Measurements from ENCODE around the gene CHD9NB. TPM values are rescaled to one million over a fixed set of nuclear protein-coding genes. Genes with fewer than 3 reads are reported as not detected.

CHD9NB gene
- total and polyA plus RNA-seq, 2 experiments from 2014 or later, result 0.20 to 0.22 TPM

GRCh38 chr16:53099318-53100130 lies 46.8 kb upstream of the CHD9NB start:
- peaks cover 35% of the 10 kb centered on the region for H3K4me1 ChIP-seq (ENCODE audit: insufficient read depth)
- H3K9me2 ChIP-seq (ENCODE audit: insufficient read depth), result no peaks in the 10 kb centered on the region
- no peaks in the 10 kb centered on the region for H3K36me3 ChIP-seq (ENCODE audit: low read depth)
- no peaks in the 10 kb centered on the region for H3K9me3 ChIP-seq (ENCODE audit: low read depth)
- TF ChIP-seq EZH2phosphoT487 (IDR thresholded peaks at IDR 0.05; ENCODE audit: insufficient read depth, low read depth) (no peak), EZH2 (IDR thresholded peaks at IDR 0.05; ENCODE audit: insufficient read depth, poor library complexity, severe bottlenecking) (no peak)
- WGBS, 2 experiments (ENCODE audit: low coverage in 1 of 2, low lambda C conversion rate in 2 of 2, missing lambda C conversion rate in 2 of 2), result 2 to 5% methylated on average over 21 to 26 of the region's 26 CpGs
- no peaks in the 10 kb centered on the region for H4K20me1 ChIP-seq (ENCODE audit: insufficient read depth)
- H3K27me3 ChIP-seq (replicated peaks; ENCODE audit: insufficient read depth), result no peaks in the 10 kb centered on the region
- H3K79me2 ChIP-seq (ENCODE audit: insufficient read depth), result peaks cover 72% of the 10 kb centered on the region
- H3F3A ChIP-seq (ENCODE audit: insufficient read depth), result peaks cover 42% of the 10 kb centered on the region
- peak; percentile 92 for DNase-seq
- H3K27ac ChIP-seq, result peak overlapping the region; percentile 88
- peak overlapping the region; percentile 94 for H3K4me2 ChIP-seq (ENCODE audit: unreplicated experiment)
- peak overlapping the region; percentile 74 for H3K4me3 ChIP-seq
- in situ Hi-C loops (cut with MboI), result no loop called here
- H2AFZ ChIP-seq, result peak overlapping the region; percentile 72
- peak overlapping the region; percentile 83 for H3K9ac ChIP-seq

- peak overlapping the region; percentile 74 for H3K4me3 ChIP-seq
- no peaks in the 10 kb centered on the region for H4K20me1 ChIP-seq (ENCODE audit: insufficient read depth)
- peak overlapping the region; percentile 83 for H3K9ac ChIP-seq
- H3K9me2 ChIP-seq (ENCODE audit: insufficient read depth), result no peaks in the 10 kb centered on the region
- H3K9me3 ChIP-seq (ENCODE audit: low read depth), result no peaks in the 10 kb centered on the region
- peaks cover 42% of the 10 kb centered on the region for H3F3A ChIP-seq (ENCODE audit: insufficient read depth)
- 1 to 3% methylated on average over 16 of the region's 16 CpGs for WGBS, 2 experiments (ENCODE audit: low coverage in 1 of 2, low lambda C conversion rate in 2 of 2, missing lambda C conversion rate in 2 of 2)
- peak overlapping the region; percentile 88 for H3K27ac ChIP-seq
- H3K27me3 ChIP-seq (replicated peaks; ENCODE audit: insufficient read depth), result no peaks in the 10 kb centered on the region
- H3K4me1 ChIP-seq (ENCODE audit: insufficient read depth), result peaks cover 35% of the 10 kb centered on the region
- no peak for TF ChIP-seq EZH2phosphoT487 (IDR thresholded peaks at IDR 0.05; ENCODE audit: insufficient read depth, low read depth)
- TF ChIP-seq EZH2 (IDR thresholded peaks at IDR 0.05; ENCODE audit: insufficient read depth, poor library complexity, severe bottlenecking), result no peak
- DNase-seq, result peak; percentile 91
- H3K4me2 ChIP-seq (ENCODE audit: unreplicated experiment), result peak overlapping the region; percentile 94
- H3K36me3 ChIP-seq (ENCODE audit: low read depth), result no peaks in the 10 kb centered on the region
- peaks cover 71% of the 10 kb centered on the region for H3K79me2 ChIP-seq (ENCODE audit: insufficient read depth)
- peak overlapping the region; percentile 72 for H2AFZ ChIP-seq
- in situ Hi-C loops (cut with MboI), result no loop called here
Observed at GRCh38 chr16:53098526-53099317, 46.0 kb upstream of the CHD9NB start.

GRCh38 chr16:53097190-53097589 lies 44.5 kb upstream of the CHD9NB start:
- no peak overlapping the region for H3K9ac ChIP-seq
- in situ Hi-C loops (cut with MboI), result no loop called here
- H3K36me3 ChIP-seq (ENCODE audit: low read depth), result no peaks in the 10 kb centered on the region
- no peak overlapping the region for H2AFZ ChIP-seq
- no peaks in the 10 kb centered on the region for H4K20me1 ChIP-seq (ENCODE audit: insufficient read depth)
- H3K4me2 ChIP-seq (ENCODE audit: unreplicated experiment), result no peak overlapping the region
- 98% methylated on average over 3 to 4 of the region's 4 CpGs for WGBS, 2 experiments (ENCODE audit: low coverage in 1 of 2, low lambda C conversion rate in 2 of 2, missing lambda C conversion rate in 2 of 2)
- H3K4me1 ChIP-seq (ENCODE audit: insufficient read depth), result peaks cover 38% of the 10 kb centered on the region
- no peak for TF ChIP-seq EZH2 (IDR thresholded peaks at IDR 0.05; ENCODE audit: insufficient read depth, poor library complexity, severe bottlenecking)
- TF ChIP-seq EZH2phosphoT487 (IDR thresholded peaks at IDR 0.05; ENCODE audit: insufficient read depth, low read depth), result no peak
- H3K9me3 ChIP-seq (ENCODE audit: low read depth), result no peaks in the 10 kb centered on the region
- H3K27ac ChIP-seq, result no peak overlapping the region
- H3K27me3 ChIP-seq (replicated peaks; ENCODE audit: insufficient read depth), result no peaks in the 10 kb centered on the region
- no peak overlapping the region for H3K4me3 ChIP-seq
- no peak for DNase-seq
- H3F3A ChIP-seq (ENCODE audit: insufficient read depth), result peaks cover 45% of the 10 kb centered on the region
- H3K79me2 ChIP-seq (ENCODE audit: insufficient read depth), result peaks cover 72% of the 10 kb centered on the region
- no peaks in the 10 kb centered on the region for H3K9me2 ChIP-seq (ENCODE audit: insufficient read depth)

- Histone ChIP-seq H2AFZ (no peak overlapping the region), H3K79me2 (ENCODE audit: insufficient read depth) (peaks cover 64% of the 10 kb centered on the region), H3K9ac (no peak overlapping the region), H3K9me2 (ENCODE audit: insufficient read depth) (no peaks in the 10 kb centered on the region), H3K27me3 (replicated peaks; ENCODE audit: insufficient read depth) (no peaks in the 10 kb centered on the region), H3K4me2 (ENCODE audit: unreplicated experiment) (no peak overlapping the region), H3K4me1 (ENCODE audit: insufficient read depth) (peaks cover 44% of the 10 kb centered on the region), H3K4me3 (no peak overlapping the region), H4K20me1 (ENCODE audit: insufficient read depth) (no peaks in the 10 kb centered on the region), H3K36me3 (ENCODE audit: low read depth) (no peaks in the 10 kb centered on the region), H3F3A (ENCODE audit: insufficient read depth) (peaks cover 44% of the 10 kb centered on the region), H3K27ac (no peak overlapping the region), H3K9me3 (ENCODE audit: low read depth) (no peaks in the 10 kb centered on the region)
- TF ChIP-seq EZH2 (IDR thresholded peaks at IDR 0.05; ENCODE audit: insufficient read depth, poor library complexity, severe bottlenecking) (no peak), EZH2phosphoT487 (IDR thresholded peaks at IDR 0.05; ENCODE audit: insufficient read depth, low read depth) (no peak)
- in situ Hi-C loops (cut with MboI), result no loop called here
- WGBS, 2 experiments (ENCODE audit: low coverage in 1 of 2, low lambda C conversion rate in 2 of 2, missing lambda C conversion rate in 2 of 2), result 92 to 95% methylated on average over 10 of the region's 10 CpGs
- DNase-seq, result no peak
Observed at GRCh38 chr16:53094013-53094630, 41.4 kb upstream of the CHD9NB start.
